Epithelial cell of esophagus (primary cell): Measurements from ENCODE around the gene ACTG1.

Experiments used
- DNase-seq: peaks from one replicate; pipeline ENCODE4 v3.0.0; 2010; ENCODE audit warnings: low read depth
- H3K4me3 ChIP-seq: 2 replicates; pipeline ENCODE4 v1.5.1; 2011; ENCODE audit warnings: mild to moderate bottlenecking, low read length, control low read depth
- CTCF ChIP-seq: IDR thresholded peaks from 2 replicates; pipeline ENCODE4 v1.5.1; 2011; ENCODE audit warnings: low read depth, mild to moderate bottlenecking, low read length, control low read depth, inconsistent platforms; ENCODE audit not compliant: insufficient read depth; ENCODE audit errors: missing control alignments

Gene ACTG1

GRCh38 chr17:81512562-81513371 lies at the start of gene ACTG1:
Gene ACTG1 (minus strand): TSS chr17:81512799. CDS start chr17:81512354, 445 bp downstream.
- peak within 1 kb of the TSS; percentile 85 for H3K4me3 ChIP-seq
- TF ChIP-seq CTCF: no peak
- DNase-seq: peak; percentile 90

- no peak for TF ChIP-seq CTCF
- no peak overlapping the region for H3K4me3 ChIP-seq
- DNase-seq: peak; percentile 37
These were observed 48.9 kb upstream of the ACTG1 start for GRCh38 chr17:81561494-81561885.

- no peak for DNase-seq
- H3K4me3 ChIP-seq: no peak overlapping the region
- no peak for TF ChIP-seq CTCF
These were observed 46.6 kb upstream of the ACTG1 start for GRCh38 chr17:81558941-81559806.

GRCh38 chr17:81558115-81558468 lies 45.5 kb upstream of the ACTG1 start:
- DNase-seq: no peak
- TF ChIP-seq CTCF: no peak
- no peak overlapping the region for H3K4me3 ChIP-seq

- H3K4me3 ChIP-seq: no peak overlapping the region
- no peak for DNase-seq
- no peak for TF ChIP-seq CTCF
These were observed 44.9 kb upstream of the ACTG1 start for GRCh38 chr17:81557276-81558114.

- TF ChIP-seq CTCF: no peak
- no peak for DNase-seq
These were observed 44.3 kb upstream of the ACTG1 start for GRCh38 chr17:81556863-81557262.

More at GRCh38 chr17:81556863-81557262, 44.3 kb upstream of the ACTG1 start:
- no peak overlapping the region for H3K4me3 ChIP-seq
